HG03025 (cell line): ENCODE measurements around the gene TBK1.

Source experiments
- ATAC-seq: cut with Tn5 transposase; IDR thresholded peaks from one replicate; pipeline ENCODE4 v1.9.1; 2021; ENCODE audit warnings: mild to moderate bottlenecking, moderate library complexity; ENCODE audit not compliant: unreplicated experiment, low FRiP score

Gene TBK1

DNA sequence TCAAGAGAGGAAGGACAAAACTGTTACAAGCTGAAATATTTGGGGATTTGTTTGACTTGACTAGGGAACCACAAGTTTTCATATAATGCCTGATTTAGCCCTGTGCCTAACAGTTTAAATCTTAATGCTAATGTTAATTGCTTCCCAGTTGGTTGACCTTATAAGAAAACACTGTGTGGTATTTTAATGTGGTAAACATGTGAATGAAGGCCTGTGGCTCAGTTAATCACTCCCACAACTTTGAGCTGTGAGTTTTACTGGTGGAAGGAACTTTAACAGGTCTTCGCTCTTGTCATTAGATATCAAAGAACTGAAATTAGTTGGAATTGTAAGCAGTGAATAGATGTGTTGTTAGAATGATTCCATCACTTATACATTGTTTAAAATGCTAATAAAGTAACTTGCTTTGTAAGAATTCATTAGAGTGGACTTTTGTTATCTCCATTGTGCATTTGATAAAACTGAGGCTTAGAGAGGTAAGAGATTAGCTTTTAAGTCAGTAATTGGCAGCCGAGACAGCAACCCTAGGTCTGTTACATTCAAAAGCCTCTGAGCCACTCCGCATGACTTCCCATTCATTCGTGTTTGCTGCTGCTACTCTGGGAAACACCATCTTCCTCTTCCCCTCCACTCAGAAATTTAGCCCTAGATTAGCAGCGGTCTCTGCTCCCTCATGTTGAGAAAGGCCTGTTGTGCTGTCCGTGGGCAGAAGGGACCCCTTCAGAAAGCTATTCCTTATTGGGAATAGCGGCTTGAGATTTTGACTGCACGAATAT, 1.0 kb upstream of the TBK1 start:
- no peak for ATAC-seq

DNA sequence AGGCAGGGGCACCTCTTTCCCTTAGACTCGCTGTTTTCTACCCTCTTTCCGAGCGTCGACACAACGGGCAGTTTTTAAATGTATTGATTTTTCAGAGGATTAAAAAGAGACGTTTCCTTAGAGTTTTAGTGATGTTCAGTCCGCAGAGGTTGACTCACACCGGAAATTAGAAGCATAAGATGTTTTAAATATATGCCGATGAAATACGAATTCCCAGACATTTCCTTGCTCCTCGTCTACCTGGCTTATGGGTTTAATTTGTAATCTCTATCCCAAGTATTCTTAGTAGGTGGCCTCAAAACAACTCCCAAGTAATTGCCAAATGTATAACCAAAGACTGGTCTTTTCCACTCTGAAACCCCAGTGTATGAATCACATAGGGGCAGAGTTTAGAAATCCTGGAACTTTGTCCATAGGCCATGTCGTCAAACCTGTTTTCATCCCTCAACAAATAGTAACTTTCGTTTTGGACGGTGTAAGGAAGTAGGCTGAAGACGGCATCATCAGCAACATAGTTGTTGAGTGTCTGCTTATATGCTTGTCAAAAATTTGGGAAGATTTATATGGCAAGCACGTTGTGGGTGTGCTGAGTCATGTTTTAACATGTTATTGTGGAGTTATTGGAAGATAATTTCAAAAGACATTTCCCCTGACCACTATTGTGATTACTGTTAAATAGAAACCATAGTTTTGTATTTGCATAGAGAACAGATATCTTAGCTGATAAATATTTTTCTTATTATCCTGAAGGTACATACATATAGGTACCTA, 824 bp downstream of the TBK1 start:
- ATAC-seq = no peak

DNA sequence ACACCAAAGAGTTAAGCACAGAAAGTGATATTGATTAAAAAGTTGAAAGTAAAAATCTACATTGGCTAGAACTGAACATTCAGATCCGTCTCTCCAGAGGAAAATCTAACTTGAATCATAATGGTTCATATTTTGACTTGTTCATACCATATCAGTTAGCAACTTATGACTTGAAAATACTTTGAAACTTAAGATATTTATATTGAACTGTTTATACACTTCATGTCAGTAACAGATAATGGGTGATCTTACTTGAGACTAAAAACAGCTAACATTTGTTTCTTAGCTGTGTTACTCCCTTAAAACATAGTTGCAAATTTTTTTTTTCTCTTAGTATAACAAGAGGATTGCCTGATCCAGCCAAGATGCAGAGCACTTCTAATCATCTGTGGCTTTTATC, 3.6 kb downstream of the TBK1 start:
- ATAC-seq = no peak

DNA sequence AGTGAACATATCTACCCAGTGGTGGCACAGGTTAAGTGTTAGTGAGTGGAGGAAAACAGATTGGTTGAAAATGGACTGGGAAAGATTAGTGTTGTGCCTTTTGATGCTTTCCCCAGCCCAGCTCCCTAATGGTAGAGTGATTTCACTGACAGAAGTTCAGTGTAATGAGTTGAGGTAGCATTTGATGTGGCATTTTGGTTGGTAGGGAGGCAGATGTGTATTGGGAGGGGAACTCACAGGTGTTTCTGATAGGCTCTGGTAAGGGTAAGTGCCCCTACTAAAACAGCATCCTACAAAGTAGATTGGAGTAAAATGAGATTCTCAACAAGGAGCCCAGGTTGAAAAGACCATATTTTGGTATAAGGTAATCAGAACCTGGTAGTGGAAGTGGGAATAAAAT, 4.2 kb downstream of the TBK1 start:
- no peak for ATAC-seq

DNA sequence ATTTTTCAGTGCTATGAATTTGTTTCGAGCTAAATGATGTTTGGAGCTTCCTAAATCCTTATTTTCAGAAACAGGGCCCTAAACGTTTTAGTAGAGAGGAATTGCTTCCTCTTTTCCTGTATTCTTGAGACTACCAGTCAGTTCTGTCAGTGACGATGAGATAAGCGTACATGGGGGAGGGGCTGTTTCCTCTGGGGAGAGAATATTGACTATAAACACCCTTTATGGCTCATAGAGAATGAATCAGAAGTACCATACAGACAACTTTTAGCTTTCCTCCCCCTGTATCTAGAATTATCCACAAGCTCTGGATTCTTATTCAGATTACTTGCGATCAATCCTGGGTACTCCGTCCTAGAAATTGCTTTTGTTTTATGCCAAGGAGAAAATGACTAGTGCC, 5.1 kb downstream of the TBK1 start:
- no peak for ATAC-seq

DNA sequence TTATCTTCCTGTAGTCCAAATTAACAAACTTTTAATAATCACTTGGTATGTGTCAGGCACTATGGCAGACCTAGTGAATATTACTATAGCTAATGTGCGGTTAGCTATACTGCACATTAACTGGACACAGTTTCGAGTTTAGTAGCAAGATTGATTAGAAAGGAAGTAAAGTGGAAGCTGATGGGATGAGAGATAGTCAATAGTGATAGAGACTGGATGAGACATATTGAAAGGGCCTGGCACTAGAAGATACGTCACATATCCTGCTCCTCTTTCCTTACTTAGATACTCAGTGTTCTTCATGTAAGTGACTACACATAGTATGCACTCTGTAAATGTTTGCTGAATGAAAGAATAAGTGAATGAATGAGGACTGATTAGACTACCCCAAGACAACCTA, 5.5 kb downstream of the TBK1 start:
- no peak for ATAC-seq

DNA sequence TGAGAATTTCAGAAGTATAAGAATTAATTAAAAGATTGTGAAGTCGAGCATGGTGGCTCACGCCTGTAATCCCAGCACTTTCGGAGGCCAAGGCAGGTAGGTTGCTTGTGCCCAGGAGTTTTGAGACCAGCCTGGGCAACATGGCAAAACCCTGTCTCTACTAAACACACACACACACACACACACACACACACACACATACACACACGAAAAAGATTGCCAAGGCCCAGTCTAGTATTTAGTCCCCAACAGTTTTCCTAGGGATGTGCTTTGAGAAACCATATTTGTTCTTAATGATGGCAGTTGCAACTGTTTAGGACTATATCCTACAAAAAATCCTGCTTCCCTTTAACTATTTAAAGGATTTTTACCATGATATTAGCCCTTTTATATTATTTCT, 6.0 kb downstream of the TBK1 start:
- no peak for ATAC-seq

DNA sequence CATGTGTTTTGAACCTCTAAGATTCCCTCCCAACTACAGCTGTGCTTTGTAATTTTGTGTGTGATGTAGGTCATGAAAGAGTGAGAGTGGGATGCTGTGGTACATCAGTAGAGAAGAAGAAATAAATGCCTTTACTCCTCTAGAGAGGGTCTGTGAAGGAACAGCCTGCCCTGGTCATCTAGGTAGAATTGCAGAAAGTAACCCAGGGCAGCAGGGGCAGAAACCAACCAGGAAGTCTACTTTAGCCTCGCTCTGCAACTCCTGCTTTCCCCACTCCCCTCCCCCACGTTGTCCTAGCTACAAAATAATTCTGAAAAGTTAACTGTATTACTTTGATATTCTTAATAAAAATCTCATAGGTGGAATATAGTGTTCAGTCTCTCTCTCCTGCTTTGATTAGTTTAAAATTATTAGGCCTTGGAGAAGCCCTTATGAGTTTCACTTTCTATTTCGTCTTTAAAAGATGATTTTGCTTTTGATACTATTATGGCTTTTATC, 7.5 kb downstream of the TBK1 start:
- ATAC-seq = no peak

DNA sequence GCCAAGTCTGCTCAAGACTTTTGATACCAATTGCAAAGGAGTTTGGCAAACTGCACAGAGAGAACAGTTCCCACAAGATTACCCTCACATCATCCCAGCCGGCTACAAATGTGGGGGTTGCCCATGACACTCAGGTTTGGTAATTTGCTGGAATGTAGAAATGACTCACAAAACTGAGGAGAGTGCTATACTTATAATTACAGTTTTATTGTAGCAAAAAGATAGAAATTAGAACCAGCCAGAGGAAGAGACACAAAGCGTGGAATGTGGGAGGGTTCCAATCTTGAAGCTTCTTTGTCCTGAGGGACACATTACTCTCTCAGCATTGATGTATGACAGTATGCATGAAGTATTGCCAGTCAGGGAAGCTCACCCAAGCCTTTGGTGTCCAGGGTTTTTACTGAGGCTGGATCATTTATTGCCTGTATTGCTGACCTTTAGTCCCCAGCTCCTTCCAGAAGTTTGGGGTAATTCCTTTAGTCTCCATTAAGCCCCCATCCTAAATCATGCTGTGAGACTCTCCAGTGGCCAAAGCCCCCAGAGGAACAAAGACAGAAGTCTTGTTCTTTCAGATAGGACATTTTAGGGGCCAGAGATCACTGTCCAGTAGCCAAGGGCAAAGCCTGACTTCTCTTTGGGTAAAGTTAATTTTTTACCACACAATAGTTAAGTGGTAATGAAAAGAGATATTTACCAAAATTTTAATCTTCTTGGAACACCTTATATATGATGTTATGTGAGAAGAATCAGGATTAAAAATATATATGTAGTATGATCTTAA, 9.9 kb downstream of the TBK1 start:
- ATAC-seq = no peak

DNA sequence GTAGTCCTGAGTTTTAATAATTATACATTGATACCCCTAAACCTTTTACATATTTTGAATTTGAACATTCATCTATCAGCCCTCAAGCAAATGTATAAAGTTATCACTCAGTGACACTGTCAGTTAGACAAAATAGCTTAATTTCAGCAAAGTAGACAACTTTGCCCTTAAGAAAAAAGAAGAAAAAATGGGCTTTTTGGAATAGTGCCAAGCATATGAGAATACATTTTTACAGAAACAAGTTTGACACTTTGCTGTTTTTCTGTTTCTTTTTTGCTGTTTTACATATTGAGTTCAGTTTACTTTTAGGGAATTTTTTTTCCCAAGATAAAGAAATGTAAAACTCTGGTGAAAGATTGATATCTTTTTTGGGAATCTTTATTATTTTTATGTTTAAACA, 14.3 kb downstream of the TBK1 start:
- ATAC-seq = no peak

DNA sequence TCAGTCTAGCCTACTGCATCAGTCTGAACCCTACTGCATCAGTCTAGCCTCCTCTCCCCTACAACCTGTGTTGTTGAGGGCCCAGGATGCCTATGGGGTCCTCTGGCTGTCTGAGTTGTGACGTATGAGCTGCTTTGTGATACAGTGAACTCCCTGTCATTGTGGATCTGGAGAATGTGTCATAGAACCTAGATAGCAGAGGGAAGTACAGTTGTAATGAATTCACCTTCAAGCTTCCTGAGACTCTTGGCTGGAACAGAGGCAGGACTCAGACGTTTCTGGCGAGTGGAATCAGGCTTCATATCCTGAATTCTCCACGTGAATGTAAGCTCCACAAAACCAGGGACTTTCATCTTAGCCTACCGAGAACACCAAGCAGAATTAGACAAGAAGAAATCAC, 17.0 kb downstream of the TBK1 start:
- no peak for ATAC-seq

DNA sequence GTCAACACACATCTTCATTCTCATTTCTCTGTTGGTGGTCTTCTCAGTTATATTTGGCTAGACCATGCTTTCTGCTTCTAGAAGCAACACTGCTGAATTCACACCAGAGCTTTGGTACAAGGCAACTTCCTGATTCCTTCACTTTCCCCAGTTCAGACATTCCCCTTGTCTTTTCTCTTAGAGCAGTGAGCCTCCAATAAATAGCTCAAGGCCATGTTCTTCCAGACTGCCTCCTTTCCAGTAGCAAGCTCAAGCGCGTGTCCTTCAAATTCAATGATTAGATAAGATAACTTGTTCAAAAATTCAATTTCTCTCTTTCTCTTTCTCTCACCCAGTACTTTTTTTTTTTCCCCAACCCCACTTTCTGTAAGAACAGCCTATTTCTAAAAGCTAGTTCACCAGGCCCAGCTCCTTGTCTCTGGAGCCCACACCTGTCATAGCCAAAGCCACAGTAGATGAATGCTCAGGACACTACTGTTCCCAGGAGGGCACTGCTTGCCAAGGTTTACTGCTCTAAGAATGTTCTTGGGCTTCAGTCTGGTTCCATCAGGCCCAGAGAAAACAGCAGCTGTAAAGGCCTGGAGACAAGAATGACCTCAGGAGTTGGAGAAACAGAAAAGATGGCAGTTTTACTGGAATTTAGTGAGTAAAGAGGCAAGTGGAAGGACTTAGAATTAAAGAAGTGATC, 17.7 kb downstream of the TBK1 start:
- ATAC-seq = no peak

DNA sequence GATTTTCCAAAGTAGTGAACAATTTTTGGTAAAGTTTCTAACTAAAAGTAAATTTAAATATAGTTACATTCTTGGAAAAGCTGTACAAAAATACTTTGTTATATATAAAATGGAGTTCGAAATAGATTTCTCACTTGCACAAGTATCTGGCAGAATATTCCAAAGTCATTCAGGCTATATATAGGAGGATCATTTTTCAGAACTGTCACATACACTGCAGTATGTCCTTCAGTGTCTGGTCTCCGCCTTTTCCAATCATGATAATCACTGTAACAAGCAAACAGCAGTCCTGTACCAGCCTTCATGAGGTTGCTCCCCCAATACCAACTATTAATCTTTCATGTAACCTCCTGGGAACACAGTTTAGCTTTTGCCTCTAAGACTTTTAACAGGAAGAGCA, 18.6 kb downstream of the TBK1 start:
- ATAC-seq = no peak

DNA sequence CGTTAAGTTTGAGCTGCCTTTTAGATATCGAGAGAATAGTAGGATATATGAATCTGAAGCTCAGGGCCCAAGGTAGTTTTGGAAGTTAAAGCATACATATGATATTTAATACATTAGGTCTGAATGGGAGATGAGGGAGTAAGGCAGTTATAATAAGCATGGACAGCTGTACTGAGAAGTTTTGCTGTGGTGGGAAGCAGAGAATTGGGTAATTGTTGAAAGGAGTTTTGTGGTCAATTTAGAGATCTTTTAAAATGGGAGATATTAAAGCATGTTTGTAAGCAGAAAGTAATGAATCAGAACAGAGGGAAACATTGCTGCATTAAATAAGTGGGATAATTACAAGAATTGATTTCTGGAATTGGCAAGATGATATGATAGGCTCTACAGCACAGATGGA, 21.3 kb downstream of the TBK1 start:
- ATAC-seq = no peak

DNA sequence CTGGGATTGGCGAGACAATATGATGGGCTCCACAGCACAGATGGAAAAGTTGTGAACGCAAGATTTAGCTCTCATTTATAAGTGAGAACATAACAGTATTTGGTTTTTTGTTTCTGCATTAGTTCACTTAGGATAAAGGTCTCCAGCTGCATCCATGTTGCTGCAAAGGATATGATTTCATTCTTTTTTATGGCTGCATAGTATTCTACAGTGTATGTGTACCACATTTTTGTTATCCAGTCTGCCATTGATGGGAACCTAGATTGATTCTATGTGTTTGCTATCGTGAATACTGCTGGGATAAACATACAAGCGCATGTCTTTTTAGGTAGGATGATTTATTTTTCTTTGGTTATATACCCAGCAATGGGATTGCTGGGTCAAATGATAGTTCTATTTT, 23.6 kb downstream of the TBK1 start:
- ATAC-seq = no peak

DNA sequence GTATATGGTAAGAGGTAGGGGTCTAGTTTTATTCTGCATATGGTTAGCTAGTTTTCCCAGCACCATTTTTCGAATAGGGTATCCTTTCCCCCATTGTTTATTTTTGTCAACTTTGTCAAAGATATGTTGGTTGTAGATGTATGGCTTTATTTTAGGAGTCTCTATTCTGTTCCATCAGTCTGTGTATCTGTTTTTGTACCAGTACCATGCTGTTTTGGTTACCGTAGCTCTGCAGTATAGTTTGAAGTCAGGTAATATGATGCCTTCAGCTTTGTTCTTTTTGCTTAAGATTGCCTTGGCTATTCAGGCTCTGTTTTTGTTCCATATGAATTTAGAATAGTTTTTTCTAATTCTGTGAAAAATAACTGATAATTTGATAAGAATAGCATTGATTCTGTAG, 24.9 kb downstream of the TBK1 start:
- ATAC-seq = no peak

DNA sequence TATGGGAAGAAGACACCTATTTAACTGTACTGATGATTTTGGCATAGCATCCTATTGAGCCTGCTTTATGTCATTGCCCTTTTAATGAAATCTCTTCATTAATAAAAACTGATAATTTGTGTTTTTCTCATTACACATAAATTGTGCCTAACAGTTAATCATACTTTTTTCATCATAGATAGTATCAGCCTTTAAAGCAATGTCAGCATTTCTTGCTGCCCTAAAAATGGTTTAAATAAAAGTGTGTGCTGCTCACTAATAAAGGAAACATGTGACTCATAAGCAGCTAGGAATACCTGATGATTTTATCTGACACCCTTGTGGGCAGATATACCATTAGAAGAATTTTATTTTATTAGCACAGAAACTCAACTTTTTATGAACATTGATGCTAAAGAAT, 26.7 kb downstream of the TBK1 start:
- ATAC-seq = no peak

DNA sequence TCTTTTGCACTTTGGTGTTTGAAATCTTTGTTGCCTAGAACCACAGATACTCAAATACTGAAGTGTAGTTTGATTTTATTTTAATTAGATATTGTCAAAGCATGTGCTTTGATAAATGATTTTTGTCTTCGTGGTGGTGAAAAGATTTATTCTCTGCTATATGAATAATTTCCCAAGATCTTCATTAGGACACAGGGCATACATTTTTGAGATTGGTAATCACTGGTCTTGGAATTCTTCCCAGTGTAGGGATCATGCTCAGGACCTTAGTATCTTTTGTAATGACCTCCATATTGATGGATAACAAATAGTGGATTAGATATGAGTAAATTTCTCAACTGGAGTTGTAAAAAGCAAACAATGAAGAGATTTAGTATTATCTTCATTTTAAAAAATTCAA, 28.2 kb downstream of the TBK1 start:
- no peak for ATAC-seq

DNA sequence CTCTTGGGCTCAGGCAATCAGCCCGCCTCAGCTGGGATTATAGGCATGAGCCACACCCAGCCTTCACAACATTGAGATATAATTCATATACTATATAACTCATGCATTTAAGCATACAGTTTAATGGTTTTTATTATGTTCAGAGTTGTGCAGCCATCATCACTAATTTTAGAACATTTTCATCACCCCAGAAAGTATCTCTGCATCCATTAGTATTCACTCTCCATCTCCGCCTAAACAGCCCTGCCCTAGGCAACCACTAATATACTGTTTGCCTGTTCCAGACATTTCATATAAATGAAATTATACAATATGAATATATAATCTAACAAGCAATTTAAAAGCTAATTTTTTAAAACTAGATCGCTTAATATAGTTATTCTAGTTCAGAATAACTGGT, 34.7 kb downstream of the TBK1 start:
- ATAC-seq = no peak

DNA sequence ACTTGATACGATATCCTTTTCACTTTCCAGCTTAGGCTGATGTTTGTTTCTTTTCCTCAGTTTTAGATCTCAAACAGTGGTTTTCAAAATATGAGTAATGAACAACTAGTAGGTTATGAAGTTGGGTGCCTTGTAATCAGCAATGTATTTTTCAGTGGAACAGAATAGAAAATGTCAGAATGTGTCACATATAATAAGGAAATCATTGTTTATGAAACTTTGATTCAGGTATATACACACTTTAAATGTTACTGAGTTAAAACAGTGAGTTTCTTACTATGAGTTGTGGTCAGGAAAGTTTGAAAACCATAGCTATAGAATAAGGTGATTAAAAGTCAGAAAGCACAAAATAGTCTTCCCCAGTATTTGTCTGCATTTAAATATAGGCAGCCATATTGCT, 39.8 kb downstream of the TBK1 start:
- no peak for ATAC-seq

DNA sequence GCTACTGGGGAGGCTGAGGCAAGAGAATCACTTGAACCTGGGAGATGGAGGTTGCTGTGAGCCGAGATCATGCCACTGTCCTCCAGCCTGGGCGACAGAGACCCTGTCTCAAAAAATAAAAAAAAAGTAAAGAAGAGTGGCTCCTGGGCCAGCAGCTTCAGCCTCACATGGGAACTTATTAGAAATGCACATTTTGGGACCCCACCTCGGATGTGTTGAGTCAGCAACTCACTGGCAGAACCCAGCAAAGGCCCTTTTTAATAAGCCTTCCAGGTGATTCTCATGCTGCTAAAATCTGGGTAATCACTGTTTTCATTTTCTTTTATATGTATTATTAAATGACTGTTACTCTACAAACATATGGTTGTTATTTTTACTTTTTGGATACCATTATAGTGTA, 41.6 kb downstream of the TBK1 start:
- ATAC-seq = no peak
